NCI-H1694 treated with DMSO at 0.1 percent for 48 hours (cell line): Measurements from ENCODE around the gene SLC22A9.
"Not testable (repeated sequence)": the region's sequence is repeated elsewhere in the genome, so short reads cannot be mapped to it uniquely, and the experiment has no call there.

Experiments used
- DNase-seq: peaks from one replicate; lab custom pipeline; 2025; lab: John Stamatoyannopoulos, UW

Gene SLC22A9

GRCh38 chr11:63369165-63369970, at the start of gene SLC22A9:
TSS of gene SLC22A9 (plus strand) at chr11:63369785. CDS start at chr11:63370057, 272 bp downstream.
- DNase-seq, result no peak

- no peak for DNase-seq
These were observed 47.9 kb upstream of the SLC22A9 start for GRCh38 chr11:63321723-63322122.

GRCh38 chr11:63335089-63335488, 34.5 kb upstream of the SLC22A9 start:
- not testable (repeated sequence) for DNase-seq

- no peak for DNase-seq
These were observed 32.5 kb upstream of the SLC22A9 start for GRCh38 chr11:63337070-63337469.

GRCh38 chr11:63343130-63343529, 26.5 kb upstream of the SLC22A9 start:
- no peak for DNase-seq

GRCh38 chr11:63352144-63352543, 17.4 kb upstream of the SLC22A9 start:
- no peak for DNase-seq

- no peak for DNase-seq
These were observed 7.3 kb upstream of the SLC22A9 start for GRCh38 chr11:63362196-63362793.

- no peak for DNase-seq
These were observed 495 bp downstream of the SLC22A9 start for GRCh38 chr11:63369971-63370588.

- no peak for DNase-seq
These were observed 1.8 kb downstream of the SLC22A9 start for GRCh38 chr11:63371396-63371795.

- no peak for DNase-seq
These were observed 5.8 kb downstream of the SLC22A9 start for GRCh38 chr11:63375434-63375833.

GRCh38 chr11:63380130-63380529, 10.5 kb downstream of the SLC22A9 start:
- DNase-seq, result no peak

GRCh38 chr11:63395697-63396096, 26.1 kb downstream of the SLC22A9 start:
- no peak for DNase-seq

- DNase-seq, result no peak
These were observed 34.8 kb downstream of the SLC22A9 start for GRCh38 chr11:63404161-63404935.

- DNase-seq, result no peak
These were observed 35.5 kb downstream of the SLC22A9 start for GRCh38 chr11:63405114-63405513.

- DNase-seq, result no peak
These were observed 36.9 kb downstream of the SLC22A9 start for GRCh38 chr11:63406458-63406857.

- no peak for DNase-seq
These were observed 47.7 kb downstream of the SLC22A9 start for GRCh38 chr11:63417174-63417852.

- DNase-seq, result no peak
These were observed 58.5 kb downstream of the SLC22A9 start for GRCh38 chr11:63427971-63428508.

GRCh38 chr11:63430731-63431130, 61.1 kb downstream of the SLC22A9 start:
- DNase-seq, result not testable (repeated sequence)

GRCh38 chr11:63435351-63435750, 65.8 kb downstream of the SLC22A9 start:
- DNase-seq, result not testable (repeated sequence)

- not testable (repeated sequence) for DNase-seq
These were observed 66.2 kb downstream of the SLC22A9 start for GRCh38 chr11:63435831-63436230.

- no peak for DNase-seq
These were observed 74.1 kb downstream of the SLC22A9 start for GRCh38 chr11:63443714-63444113.
